ENCODE measurements around the gene TLCD2. TPM values are rescaled to one million over a fixed set of nuclear protein-coding genes. Genes with fewer than 3 reads are reported as not detected.
"Not testable (repeated sequence)": the region's sequence is repeated elsewhere in the genome, so short reads cannot be mapped to it uniquely, and the experiment has no call there.

Gene TLCD2
- total RNA-seq, 2 donors from 2014 or later = 0.84 to 1.8 TPM

- Mint-ChIP-seq H3K4me3 (no peak overlapping the region), H3K9me3 (peaks cover 23% of the 10 kb centered on the region), H3K27ac (no peak overlapping the region), H3K4me1 (peaks cover 1% of the 10 kb centered on the region), H3K27me3 (ENCODE audit: insufficient read depth) (peaks cover 6% of the 10 kb centered on the region), H3K36me3 (ENCODE audit: low read depth) (no peaks in the 10 kb centered on the region)
- Histone ChIP-seq H3K4me1 (ENCODE audit: control insufficient read depth, insufficient read depth, low read length) (no peaks in the 10 kb centered on the region), H3K36me3 (ENCODE audit: control insufficient read depth, insufficient read depth, low read length) (no peaks in the 10 kb centered on the region), H3K9ac (ENCODE audit: extremely low read depth, low read length, poor library complexity, severe bottlenecking) (no peak overlapping the region), H3K27ac (ENCODE audit: low read depth, low read length) (no peak overlapping the region), H3K4me3 (ENCODE audit: low read length) (no peak overlapping the region), H3K9me3 (ENCODE audit: control insufficient read depth, low read length) (no peaks in the 10 kb centered on the region), H3K27me3 (ENCODE audit: control insufficient read depth, insufficient read depth, low read length, poor library complexity, severe bottlenecking) (no peaks in the 10 kb centered on the region)
- WGBS, 2 experiments (ENCODE audit: insufficient coverage in 1 of 2, insufficient read length in 1 of 2) = 93 to 94% methylated on average over 6 to 8 of the region's 8 CpGs
- no peak for TF ChIP-seq CTCF (conservative IDR thresholded peaks at IDR 0.05)
- no peak for DNase-seq
Measured at GRCh38 chr17:1695365-1695764, 14.8 kb downstream of the TLCD2 start.

DNA sequence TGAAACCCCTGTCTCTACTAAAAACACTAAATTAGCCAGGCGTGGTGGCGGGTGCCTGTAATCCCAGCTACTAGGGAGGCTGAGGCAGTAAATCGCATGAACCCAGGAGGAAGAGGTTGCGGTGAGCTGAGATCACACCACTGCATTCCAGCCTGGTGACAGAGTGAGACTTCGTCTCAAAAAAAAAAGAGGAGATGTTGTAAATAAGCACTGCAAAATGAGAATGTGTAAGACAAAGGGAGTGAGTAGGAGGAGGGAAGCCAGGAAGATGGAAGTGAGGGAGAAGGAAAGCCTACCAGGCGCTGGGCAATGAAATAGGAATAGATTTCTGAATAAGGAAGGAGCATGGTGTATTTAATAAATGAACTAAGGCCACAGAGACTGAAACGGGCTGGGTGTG lies 16.8 kb downstream of the TLCD2 start:
- H3K4me1 ChIP-seq (ENCODE audit: control insufficient read depth, insufficient read depth, low read length) = no peaks in the 10 kb centered on the region
- H3K27ac ChIP-seq (ENCODE audit: low read depth, low read length) = no peak overlapping the region
- H3K27ac Mint-ChIP-seq = no peak overlapping the region
- DNase-seq = no peak
- no peaks in the 10 kb centered on the region for H3K36me3 ChIP-seq (ENCODE audit: control insufficient read depth, insufficient read depth, low read length)
- H3K4me3 ChIP-seq (ENCODE audit: low read length) = no peak overlapping the region
- H3K36me3 Mint-ChIP-seq (ENCODE audit: low read depth) = no peaks in the 10 kb centered on the region
- no peak overlapping the region for H3K9ac ChIP-seq (ENCODE audit: extremely low read depth, low read length, poor library complexity, severe bottlenecking)
- H3K4me3 Mint-ChIP-seq = no peak overlapping the region
- peaks cover 28% of the 10 kb centered on the region for H3K9me3 Mint-ChIP-seq
- H3K27me3 ChIP-seq (ENCODE audit: control insufficient read depth, insufficient read depth, low read length, poor library complexity, severe bottlenecking) = no peaks in the 10 kb centered on the region
- H3K4me1 Mint-ChIP-seq = peaks cover 1% of the 10 kb centered on the region
- no peak for TF ChIP-seq CTCF (conservative IDR thresholded peaks at IDR 0.05)
- peaks cover 6% of the 10 kb centered on the region for H3K27me3 Mint-ChIP-seq (ENCODE audit: insufficient read depth)
- H3K9me3 ChIP-seq (ENCODE audit: control insufficient read depth, low read length) = no peaks in the 10 kb centered on the region
- 78 to 82% methylated on average over 6 to 7 of the region's 7 CpGs for WGBS, 2 experiments (ENCODE audit: insufficient coverage in 1 of 2, insufficient read length in 1 of 2)

GRCh38 chr17:1690544-1691221 lies 19.5 kb downstream of the TLCD2 start:
- H3K4me3 ChIP-seq (ENCODE audit: low read length) = no peak overlapping the region
- TF ChIP-seq CTCF (conservative IDR thresholded peaks at IDR 0.05) = no peak
- no peaks in the 10 kb centered on the region for H3K9me3 ChIP-seq (ENCODE audit: control insufficient read depth, low read length)
- no peak overlapping the region for H3K9ac ChIP-seq (ENCODE audit: extremely low read depth, low read length, poor library complexity, severe bottlenecking)
- Mint-ChIP-seq H3K9me3 (peaks cover 28% of the 10 kb centered on the region), H3K4me1 (no peaks in the 10 kb centered on the region), H3K27ac (no peak overlapping the region), H3K36me3 (ENCODE audit: low read depth) (no peaks in the 10 kb centered on the region), H3K4me3 (no peak overlapping the region), H3K27me3 (ENCODE audit: insufficient read depth) (peaks cover 6% of the 10 kb centered on the region)
- 100% methylated on average over 1 of the region's 8 CpGs; no CpG with 5 or more reads in 1 of the 2 experiments for WGBS, 2 experiments (ENCODE audit: insufficient coverage in 1 of 2, insufficient read length in 1 of 2)
- H3K36me3 ChIP-seq (ENCODE audit: control insufficient read depth, insufficient read depth, low read length) = no peaks in the 10 kb centered on the region
- no peaks in the 10 kb centered on the region for H3K4me1 ChIP-seq (ENCODE audit: control insufficient read depth, insufficient read depth, low read length)
- no peaks in the 10 kb centered on the region for H3K27me3 ChIP-seq (ENCODE audit: control insufficient read depth, insufficient read depth, low read length, poor library complexity, severe bottlenecking)
- no peak for DNase-seq
- no peak overlapping the region for H3K27ac ChIP-seq (ENCODE audit: low read depth, low read length)

DNA sequence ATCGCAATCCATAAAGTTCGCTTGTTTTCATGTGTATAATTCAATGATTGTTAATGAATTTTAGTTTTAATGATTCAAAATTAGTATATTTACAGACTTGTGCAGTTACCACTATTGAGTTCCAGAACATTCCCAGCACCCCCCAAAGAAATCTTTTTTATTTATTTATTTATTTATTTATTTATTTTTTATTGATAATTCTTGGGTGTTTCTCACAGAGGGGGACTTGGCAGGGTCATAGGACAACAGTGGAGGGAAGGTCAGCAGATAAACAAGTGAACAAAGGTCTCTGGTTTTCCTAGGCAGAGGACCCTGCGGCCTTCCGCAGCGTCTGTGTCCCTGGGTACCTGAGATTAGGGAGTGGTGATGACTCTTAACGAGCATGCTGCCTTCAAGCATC lies 21.8 kb downstream of the TLCD2 start:
- H3K9ac ChIP-seq (ENCODE audit: extremely low read depth, low read length, poor library complexity, severe bottlenecking); H3K4me1 Mint-ChIP-seq; H3K27me3 ChIP-seq (ENCODE audit: control insufficient read depth, insufficient read depth, low read length, poor library complexity, severe bottlenecking); H3K9me3 ChIP-seq (ENCODE audit: control insufficient read depth, low read length); H3K36me3 ChIP-seq (ENCODE audit: control insufficient read depth, insufficient read depth, low read length); H3K4me3 ChIP-seq (ENCODE audit: low read length); H3K36me3 Mint-ChIP-seq (ENCODE audit: low read depth); H3K27ac ChIP-seq (ENCODE audit: low read depth, low read length); H3K27ac Mint-ChIP-seq; H3K4me3 Mint-ChIP-seq; H3K27me3 Mint-ChIP-seq (ENCODE audit: insufficient read depth); H3K4me1 ChIP-seq (ENCODE audit: control insufficient read depth, insufficient read depth, low read length); DNase-seq: not testable (repeated sequence)
- no CpG with 5 or more reads among the region's 6 CpGs for WGBS, 2 experiments (ENCODE audit: insufficient coverage in 1 of 2, insufficient read length in 1 of 2)
- H3K9me3 Mint-ChIP-seq = peaks cover 25% of the 10 kb centered on the region

Data from endodermal cell (in vitro differentiated cells).